ENCODE measurements around the gene ANKRD34A. TPM values are rescaled to one million over a fixed set of nuclear protein-coding genes. Genes with fewer than 3 reads are reported as not detected.

ANKRD34A gene
- total RNA-seq, 1 experiment from 2014 or later = 1.1 TPM

GRCh38 chr1:145927063-145927886 is 37.1 kb downstream of the ANKRD34A start, which contains the start of gene RBM8A:
Gene RBM8A, minus strand, starts transcription at chr1:145927484. Its CDS starts 58 bp downstream, at chr1:145927426.
- no peaks in the 10 kb centered on the region for H3K9me3 ChIP-seq (ENCODE audit: control insufficient read depth in 1 of 2, insufficient read depth in 1 of 2, low read depth in 1 of 2, low read length in 2 of 2)
- H3K9me2 ChIP-seq (ENCODE audit: insufficient read depth) = no peaks in the 10 kb centered on the region
- H3K4me2 ChIP-seq (ENCODE audit: low read length) = peak within 1 kb of the TSS; percentile 81
- DNase-seq (ENCODE audit: low read depth, low spot score) (peak; percentile 98), ATAC-seq (peak; percentile 97)
- H3K79me2 ChIP-seq (ENCODE audit: insufficient read depth, low read length) = peaks cover 16% of the 10 kb centered on the region
- CTCF ChIA-PET = interaction anchor here (1.0 to 2.1 kb wide), 9 partner anchors 8 to 80 kb away, joined by 3 to 11 read pairs (median 5); partner anchors contain the start of genes ANKRD34A, LIX1L, PIAS3 and POLR3GL
- H3K36me3 ChIP-seq (ENCODE audit: control insufficient read depth in 1 of 2, insufficient read depth in 2 of 2, low read length in 2 of 2) = peaks cover 6 to 7% of the 10 kb centered on the region in 2 experiments; a peak in 3 of 4 replicates
- H4K20me1 ChIP-seq (ENCODE audit: insufficient read depth) = no peaks in the 10 kb centered on the region
- RAD21 ChIA-PET (ENCODE audit: low non-redundant PET in 1 of 2, low total read pairs in 2 of 2, uncharacterized antibody in 2 of 2, unreplicated experiment in 2 of 2) = interaction anchor here (0.6 to 1.5 kb wide), 5 partner anchors 31 to 115 kb away, joined by 3 to 7 read pairs (median 4); partner anchors contain the start of genes LIX1L (in 1 of the 2) and NUDT17 (in 1 of the 2)
- peak within 1 kb of the TSS; percentile 97 for H3K9ac ChIP-seq (ENCODE audit: low read length)
- peak within 1 kb of the TSS; percentile 86 to 88 for H3K4me3 ChIP-seq (replicated peaks in 1 of 2; ENCODE audit: low read depth in 1 of 2, low read length in 2 of 2)
- H3K4me1 ChIP-seq (ENCODE audit: control insufficient read depth in 1 of 2, insufficient read depth in 2 of 2, low read length in 2 of 2) = peaks cover 9 to 18% of the 10 kb centered on the region in 2 experiments; a peak in 3 of 4 replicates
- intact Hi-C loops (cut with micrococcal nuclease) = no loop called here
- POLR2A ChIA-PET = interaction anchor here (0.6 to 2.1 kb wide), 20 partner anchors 8 to 646 kb away, joined by 3 to 22 read pairs (median 4); partner anchors contain the start of genes ANKRD34A, ANKRD35, LIX1L and PEX11B
- H3K27me3 ChIP-seq (ENCODE audit: insufficient read depth, low read length) = no peaks in the 10 kb centered on the region
- H2AFZ ChIP-seq (ENCODE audit: low read depth, low read length, poor library complexity, severe bottlenecking) = no peak within 1 kb of the TSS
- no TSS peak for BruUV-seq (replicated peaks)
- H3K27ac ChIP-seq (ENCODE audit: low read depth, low read length) = peak within 1 kb of the TSS; percentile 99
- TF ChIP-seq ZNF274 (IDR thresholded peaks at IDR 0.05; ENCODE audit: low read depth, low read length) (no peak), EGR1 (IDR thresholded peaks at IDR 0.05; ENCODE audit: low read depth) (peak; percentile 80), EZH2 (IDR thresholded peaks at IDR 0.05) (no peak), ZFX (IDR thresholded peaks at IDR 0.05) (0 out of 2 replicates have a peak, but pooled peaks have one; percentile 22), SP1 (IDR thresholded peaks at IDR 0.05; ENCODE audit: low read depth) (peak; percentile 93), SRF (IDR thresholded peaks at IDR 0.05; ENCODE audit: low read depth) (peak; percentile 72; the same call in 1 of the 2 replicates), CEBPB (IDR thresholded peaks at IDR 0.05; ENCODE audit: low read depth) (no peak), JUND (IDR thresholded peaks at IDR 0.05) (peak; percentile 13; the same call in 1 of the 2 replicates), TCF7L2 (IDR thresholded peaks at IDR 0.05; ENCODE audit: borderline replicate concordance, extremely low read depth, insufficient read depth, insufficient read length) (peak; percentile 17), RAD21 (IDR thresholded peaks at IDR 0.05; ENCODE audit: low read depth) (0 out of 2 replicates have a peak, but pooled peaks have one; percentile 3), SIN3A (IDR thresholded peaks at IDR 0.05; ENCODE audit: low read depth) (peak; percentile 80), FOSL1 (IDR thresholded peaks at IDR 0.05; ENCODE audit: low read depth) (peak; percentile 11; the same call in 1 of the 2 replicates)
- TF ChIP-seq, protein P1, sequence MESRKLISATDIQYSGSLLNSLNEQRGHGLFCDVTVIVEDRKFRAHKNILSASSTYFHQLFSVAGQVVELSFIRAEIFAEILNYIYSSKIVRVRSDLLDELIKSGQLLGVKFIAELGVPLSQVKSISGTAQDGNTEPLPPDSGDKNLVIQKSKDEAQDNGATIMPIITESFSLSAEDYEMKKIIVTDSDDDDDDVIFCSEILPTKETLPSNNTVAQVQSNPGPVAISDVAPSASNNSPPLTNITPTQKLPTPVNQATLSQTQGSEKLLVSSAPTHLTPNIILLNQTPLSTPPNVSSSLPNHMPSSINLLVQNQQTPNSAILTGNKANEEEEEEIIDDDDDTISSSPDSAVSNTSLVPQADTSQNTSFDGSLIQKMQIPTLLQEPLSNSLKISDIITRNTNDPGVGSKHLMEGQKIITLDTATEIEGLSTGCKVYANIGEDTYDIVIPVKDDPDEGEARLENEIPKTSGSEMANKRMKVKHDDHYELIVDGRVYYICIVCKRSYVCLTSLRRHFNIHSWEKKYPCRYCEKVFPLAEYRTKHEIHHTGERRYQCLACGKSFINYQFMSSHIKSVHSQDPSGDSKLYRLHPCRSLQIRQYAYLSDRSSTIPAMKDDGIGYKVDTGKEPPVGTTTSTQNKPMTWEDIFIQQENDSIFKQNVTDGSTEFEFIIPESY (IDR thresholded peaks at IDR 0.05; ENCODE audit: extremely low read depth, insufficient replicate concordance, low read length) = no peak
- TF ChIP-seq, protein P2, sequence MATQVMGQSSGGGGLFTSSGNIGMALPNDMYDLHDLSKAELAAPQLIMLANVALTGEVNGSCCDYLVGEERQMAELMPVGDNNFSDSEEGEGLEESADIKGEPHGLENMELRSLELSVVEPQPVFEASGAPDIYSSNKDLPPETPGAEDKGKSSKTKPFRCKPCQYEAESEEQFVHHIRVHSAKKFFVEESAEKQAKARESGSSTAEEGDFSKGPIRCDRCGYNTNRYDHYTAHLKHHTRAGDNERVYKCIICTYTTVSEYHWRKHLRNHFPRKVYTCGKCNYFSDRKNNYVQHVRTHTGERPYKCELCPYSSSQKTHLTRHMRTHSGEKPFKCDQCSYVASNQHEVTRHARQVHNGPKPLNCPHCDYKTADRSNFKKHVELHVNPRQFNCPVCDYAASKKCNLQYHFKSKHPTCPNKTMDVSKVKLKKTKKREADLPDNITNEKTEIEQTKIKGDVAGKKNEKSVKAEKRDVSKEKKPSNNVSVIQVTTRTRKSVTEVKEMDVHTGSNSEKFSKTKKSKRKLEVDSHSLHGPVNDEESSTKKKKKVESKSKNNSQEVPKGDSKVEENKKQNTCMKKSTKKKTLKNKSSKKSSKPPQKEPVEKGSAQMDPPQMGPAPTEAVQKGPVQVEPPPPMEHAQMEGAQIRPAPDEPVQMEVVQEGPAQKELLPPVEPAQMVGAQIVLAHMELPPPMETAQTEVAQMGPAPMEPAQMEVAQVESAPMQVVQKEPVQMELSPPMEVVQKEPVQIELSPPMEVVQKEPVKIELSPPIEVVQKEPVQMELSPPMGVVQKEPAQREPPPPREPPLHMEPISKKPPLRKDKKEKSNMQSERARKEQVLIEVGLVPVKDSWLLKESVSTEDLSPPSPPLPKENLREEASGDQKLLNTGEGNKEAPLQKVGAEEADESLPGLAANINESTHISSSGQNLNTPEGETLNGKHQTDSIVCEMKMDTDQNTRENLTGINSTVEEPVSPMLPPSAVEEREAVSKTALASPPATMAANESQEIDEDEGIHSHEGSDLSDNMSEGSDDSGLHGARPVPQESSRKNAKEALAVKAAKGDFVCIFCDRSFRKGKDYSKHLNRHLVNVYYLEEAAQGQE (IDR thresholded peaks at IDR 0.05; ENCODE audit: low read depth) = no peak
- TF ChIP-seq, protein P3, sequence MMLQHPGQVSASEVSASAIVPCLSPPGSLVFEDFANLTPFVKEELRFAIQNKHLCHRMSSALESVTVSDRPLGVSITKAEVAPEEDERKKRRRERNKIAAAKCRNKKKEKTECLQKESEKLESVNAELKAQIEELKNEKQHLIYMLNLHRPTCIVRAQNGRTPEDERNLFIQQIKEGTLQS (IDR thresholded peaks at IDR 0.05) = no peak
- TF ChIP-seq, protein P4, sequence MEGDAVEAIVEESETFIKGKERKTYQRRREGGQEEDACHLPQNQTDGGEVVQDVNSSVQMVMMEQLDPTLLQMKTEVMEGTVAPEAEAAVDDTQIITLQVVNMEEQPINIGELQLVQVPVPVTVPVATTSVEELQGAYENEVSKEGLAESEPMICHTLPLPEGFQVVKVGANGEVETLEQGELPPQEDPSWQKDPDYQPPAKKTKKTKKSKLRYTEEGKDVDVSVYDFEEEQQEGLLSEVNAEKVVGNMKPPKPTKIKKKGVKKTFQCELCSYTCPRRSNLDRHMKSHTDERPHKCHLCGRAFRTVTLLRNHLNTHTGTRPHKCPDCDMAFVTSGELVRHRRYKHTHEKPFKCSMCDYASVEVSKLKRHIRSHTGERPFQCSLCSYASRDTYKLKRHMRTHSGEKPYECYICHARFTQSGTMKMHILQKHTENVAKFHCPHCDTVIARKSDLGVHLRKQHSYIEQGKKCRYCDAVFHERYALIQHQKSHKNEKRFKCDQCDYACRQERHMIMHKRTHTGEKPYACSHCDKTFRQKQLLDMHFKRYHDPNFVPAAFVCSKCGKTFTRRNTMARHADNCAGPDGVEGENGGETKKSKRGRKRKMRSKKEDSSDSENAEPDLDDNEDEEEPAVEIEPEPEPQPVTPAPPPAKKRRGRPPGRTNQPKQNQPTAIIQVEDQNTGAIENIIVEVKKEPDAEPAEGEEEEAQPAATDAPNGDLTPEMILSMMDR (IDR thresholded peaks at IDR 0.05 in 2 of 3, conservative IDR thresholded peaks at IDR 0.05 in 1 of 3; ENCODE audit: borderline replicate concordance in 1 of 3, insufficient read depth in 1 of 3, low read depth in 2 of 3, low read length in 2 of 3) = peak; percentile 16 to 62 (median 59); a peak in 5 of 6 replicates
- TF ChIP-seq, protein P5, sequence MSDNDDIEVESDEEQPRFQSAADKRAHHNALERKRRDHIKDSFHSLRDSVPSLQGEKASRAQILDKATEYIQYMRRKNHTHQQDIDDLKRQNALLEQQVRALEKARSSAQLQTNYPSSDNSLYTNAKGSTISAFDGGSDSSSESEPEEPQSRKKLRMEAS (IDR thresholded peaks at IDR 0.05) = peak; percentile 78

Measured in HCT116 (cell line).